NCI-H526 treated with DMSO at 0.1 percent for 48 hours (cell line): Measurements from ENCODE around the gene RANBP3.
"Not testable (repeated sequence)": the region's sequence is repeated elsewhere in the genome, so short reads cannot be mapped to it uniquely, and the experiment has no call there.

Source experiments
- DNase-seq: peaks from one replicate; lab custom pipeline; 2025; lab: John Stamatoyannopoulos, UW

The RANBP3 gene

DNA sequence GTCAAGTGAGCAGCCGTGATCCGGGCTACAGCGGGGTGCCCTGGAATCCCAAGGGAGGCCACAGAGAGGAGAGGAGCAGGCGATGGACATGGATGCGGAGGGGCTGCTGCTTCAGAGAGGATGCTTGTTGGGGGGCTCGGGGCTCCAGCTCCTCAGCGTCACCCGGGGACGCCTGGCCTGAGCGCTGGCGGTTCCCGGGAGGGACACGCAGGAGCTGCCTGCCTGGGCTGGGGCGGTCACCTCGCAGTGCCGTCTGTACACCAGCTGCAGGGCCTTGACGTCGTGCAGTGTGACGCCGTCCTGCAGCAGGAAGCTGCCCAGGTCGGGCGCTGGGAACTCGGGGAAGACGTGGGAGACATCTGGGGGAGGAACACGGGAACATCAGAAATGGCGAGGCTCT, 29.9 kb upstream of the RANBP3 start:
- no peak for DNase-seq

DNA sequence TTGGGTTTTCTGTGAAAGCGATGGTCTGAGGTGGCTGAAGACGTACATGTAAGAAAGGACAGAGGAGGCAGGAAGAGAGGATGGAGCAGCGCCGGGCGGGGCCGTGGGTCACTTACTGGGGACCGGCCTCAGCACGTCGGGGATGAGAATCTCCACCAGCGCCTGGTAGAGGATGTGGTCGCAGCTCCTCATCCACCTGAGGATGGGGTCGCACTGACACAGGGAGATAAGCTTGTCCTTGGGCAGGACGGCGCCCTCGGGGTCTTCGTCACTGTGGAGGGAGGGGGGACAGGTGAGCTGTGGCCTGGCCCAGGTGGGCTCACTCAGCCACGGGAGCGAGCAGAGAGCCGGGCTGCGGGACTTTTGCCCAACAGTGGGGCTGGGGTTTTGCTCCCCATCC, 29.0 kb upstream of the RANBP3 start:
- DNase-seq, result no peak

GRCh38 chr19:6006070-6006446, 28.1 kb upstream of the RANBP3 start:
- DNase-seq, result not testable (repeated sequence)

DNA sequence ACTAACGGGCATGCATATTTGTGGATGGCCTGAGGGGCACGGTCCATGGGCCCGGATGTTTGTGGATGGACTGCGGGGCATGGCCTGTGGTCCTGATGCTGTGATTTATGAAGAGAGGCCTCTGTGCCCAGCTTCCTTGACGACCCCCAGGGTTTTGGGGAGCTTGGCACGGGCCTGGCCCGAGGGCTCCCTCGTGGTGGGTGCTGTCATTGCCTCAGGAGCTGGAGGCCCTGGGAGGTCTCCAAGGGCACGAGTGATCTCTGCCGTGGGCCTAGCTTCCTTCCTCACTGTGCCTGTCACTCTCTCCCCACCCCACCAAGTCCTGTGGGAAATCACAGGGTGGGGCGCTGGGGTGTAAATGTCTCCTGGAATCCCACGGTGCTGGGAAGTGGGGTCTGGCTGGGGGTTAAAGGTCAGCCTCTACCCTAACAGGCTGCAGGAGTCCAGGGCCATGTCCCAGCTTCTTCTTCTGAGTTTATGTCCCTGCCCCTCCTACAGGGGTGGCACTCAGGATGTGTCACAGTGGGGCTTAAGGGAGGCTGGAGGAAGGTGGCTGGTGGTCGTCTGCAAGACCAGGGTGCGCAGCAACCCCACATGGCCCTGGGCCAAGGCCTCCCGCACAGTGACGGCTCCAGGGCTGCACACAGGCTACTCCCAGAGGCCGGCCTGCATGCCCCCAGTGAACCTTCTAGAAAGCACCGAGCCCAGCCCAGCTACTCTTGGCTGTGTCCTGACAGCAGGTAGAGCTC, 27.6 kb upstream of the RANBP3 start:
- no peak for DNase-seq

- DNase-seq, result no peak
These were observed 26.0 kb upstream of the RANBP3 start for GRCh38 chr19:6003976-6004375.

DNA sequence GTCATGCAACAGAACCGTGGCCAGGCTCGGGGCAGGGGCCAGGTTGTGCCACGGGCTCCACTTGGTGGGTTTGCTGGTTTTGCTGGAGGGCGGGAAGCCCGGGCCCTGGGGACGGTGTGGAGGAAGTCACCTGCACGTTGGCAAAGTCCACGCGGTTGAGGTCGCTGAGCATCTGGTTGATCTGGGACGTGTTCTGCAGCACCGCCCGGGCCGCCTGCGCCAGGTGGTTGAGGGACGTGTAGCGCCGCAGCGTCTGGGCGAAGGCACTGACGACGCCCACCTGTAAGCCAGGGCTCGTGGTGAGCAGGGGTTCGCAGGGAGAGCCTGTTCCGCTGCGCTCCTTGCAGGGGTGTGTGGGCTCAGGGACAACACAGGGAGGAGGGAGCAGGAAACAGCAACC, 24.7 kb upstream of the RANBP3 start:
- no peak for DNase-seq

GRCh38 chr19:6000228-6000847, 22.4 kb upstream of the RANBP3 start:
- DNase-seq, result no peak

DNA sequence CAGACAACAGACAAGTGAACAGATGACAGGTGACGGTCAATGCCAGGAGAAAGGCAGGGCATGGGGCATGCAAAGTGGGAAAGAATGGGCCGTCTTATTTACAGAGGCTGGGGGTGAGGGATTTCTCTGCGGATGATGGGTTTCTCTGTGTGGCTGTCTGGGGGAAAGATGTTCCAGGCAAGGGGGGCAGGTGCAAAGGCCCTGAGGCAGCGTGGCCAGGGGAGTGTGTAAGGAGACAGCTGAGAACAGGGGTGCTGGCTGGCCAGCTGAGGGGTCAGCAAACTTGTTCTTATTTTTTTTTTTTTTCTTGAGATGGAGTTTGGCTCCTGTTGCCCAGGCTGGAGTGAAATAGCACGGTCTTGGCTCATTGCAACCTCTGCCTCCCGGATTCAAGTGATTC, 21.8 kb upstream of the RANBP3 start:
- no peak for DNase-seq

- DNase-seq, result no peak
These were observed 19.4 kb upstream of the RANBP3 start for GRCh38 chr19:5997371-5997770.

DNA sequence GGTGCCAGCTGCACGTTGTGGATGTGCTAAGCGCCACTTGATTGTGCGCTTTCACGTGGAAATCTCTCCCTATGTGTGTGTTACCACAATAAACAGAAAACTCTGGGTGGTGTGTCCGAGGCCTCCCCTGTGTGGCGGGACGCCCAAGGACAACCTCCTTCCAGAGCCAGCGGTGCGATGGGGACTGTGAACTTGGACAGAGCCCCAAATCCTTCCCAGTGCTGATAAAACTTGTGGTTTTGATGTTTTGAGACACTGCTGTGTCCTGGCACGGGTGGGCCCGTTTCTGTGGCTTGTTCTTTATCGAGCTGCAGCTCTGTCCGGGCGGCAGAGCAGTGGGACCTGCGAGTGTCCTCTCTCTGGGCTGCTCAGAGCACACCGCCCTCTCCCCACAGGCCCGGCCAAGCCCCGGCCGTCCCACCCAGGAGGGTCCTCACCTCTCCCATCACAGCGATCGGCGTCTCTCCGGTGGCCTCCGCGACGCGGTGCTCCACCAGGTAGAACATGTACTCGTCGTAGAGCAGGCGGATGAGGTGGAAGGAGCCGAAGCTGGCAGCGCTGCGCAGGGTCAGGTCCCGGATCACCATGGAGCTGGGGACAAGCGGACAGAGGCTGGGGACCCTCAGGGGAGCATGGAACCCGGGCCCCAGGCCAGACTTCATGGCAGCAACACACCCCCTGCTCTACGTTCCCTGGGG, 18.8 kb upstream of the RANBP3 start:
- no peak for DNase-seq

GRCh38 chr19:5996102-5996501, 18.2 kb upstream of the RANBP3 start:
- no peak for DNase-seq

GRCh38 chr19:5995606-5996005, 17.7 kb upstream of the RANBP3 start:
- DNase-seq, result no peak

GRCh38 chr19:5994405-5995165, 16.6 kb upstream of the RANBP3 start:
- no peak for DNase-seq

- no peak for DNase-seq
These were observed 15.9 kb upstream of the RANBP3 start for GRCh38 chr19:5993648-5994358.

GRCh38 chr19:5993201-5993600, 15.3 kb upstream of the RANBP3 start:
- no peak for DNase-seq

- no peak for DNase-seq
These were observed 14.8 kb upstream of the RANBP3 start for GRCh38 chr19:5992756-5993155.

GRCh38 chr19:5991244-5991838, 13.4 kb upstream of the RANBP3 start:
- DNase-seq, result no peak

DNA sequence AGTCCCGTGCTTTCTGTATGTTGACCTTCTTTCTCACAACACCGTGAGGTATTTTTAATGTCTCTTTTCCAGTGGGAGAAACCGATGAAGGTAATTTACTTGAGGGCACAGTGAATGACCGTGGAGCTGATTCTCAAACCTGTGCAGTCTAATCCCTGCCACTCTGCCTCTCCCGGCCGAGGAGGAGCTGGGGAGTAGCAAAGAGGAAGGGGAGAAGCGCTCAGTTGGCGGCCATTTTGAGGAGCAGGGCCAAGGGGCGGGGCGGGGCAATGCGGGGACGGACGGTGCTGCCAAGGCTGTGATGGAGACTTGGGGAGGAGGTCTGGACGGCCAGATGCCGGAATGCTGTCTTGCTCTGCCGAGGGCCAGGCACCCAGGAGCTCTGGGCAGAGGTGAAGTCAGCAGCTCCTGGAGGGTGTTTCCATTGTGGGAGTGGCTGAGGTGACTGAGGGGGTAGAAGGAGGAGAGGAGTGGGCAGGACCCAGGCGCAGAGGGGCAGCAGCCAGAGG, 12.4 kb upstream of the RANBP3 start:
- DNase-seq, result no peak

DNA sequence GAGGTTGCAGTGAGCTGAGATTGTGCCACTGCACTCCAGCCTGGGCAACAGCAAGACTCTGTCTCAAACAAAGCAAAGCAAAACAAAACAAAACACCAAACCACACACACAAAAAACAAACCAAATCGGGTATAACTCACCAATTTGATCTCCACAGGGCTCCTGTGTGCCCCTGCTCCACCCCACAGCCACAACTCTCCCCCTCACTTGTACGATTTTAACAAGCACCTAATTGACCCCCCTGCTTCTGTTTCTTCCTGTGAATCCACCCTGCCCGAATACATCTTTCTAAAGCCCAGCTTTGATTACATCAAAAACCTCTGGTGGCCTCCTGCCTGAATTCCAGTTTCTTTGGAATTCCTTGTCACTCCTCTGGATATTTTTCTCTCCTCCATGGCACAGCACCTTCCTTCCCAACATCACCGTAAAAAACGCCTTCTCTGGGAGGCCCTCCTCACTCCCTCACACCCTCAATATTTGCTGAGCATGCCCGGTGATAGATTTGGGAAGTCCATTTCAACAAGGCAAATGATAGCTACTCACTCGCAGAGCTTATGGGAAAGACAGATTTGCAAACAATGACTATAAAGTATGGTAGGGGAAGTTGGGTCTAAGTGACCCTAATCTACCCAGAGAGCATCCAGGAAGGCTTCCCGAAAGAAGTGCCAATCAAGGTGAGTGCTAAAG, 11.6 kb upstream of the RANBP3 start:
- no peak for DNase-seq

- DNase-seq, result peak; percentile 6
These were observed 10.8 kb upstream of the RANBP3 start for GRCh38 chr19:5988517-5989387.
